HEK293 (cell line): Measurements from ENCODE around the gene PLEKHG4B.

Experiments
- CTCF ChIA-PET: fragments of 350-600 bp; formaldehyde crosslinking; extraction: SDS; loops from one replicate; lab custom pipeline; 2021; ENCODE audit warnings: antibody characterized with exemption; lab: Yijun Ruan, JAX
- POLR2A ChIA-PET: fragments of 300-600 bp; formaldehyde crosslinking; extraction: SDS; loops from one replicate; lab custom pipeline; 2020; ENCODE audit warnings: antibody characterized with exemption, inconsistent platforms; lab: Yijun Ruan, JAX
- H3K27ac ChIP-seq: fragments of 200-500 bp; sonication (Bioruptor generic); 2 replicates; pipeline ENCODE4 v1.5.1; 2014; ENCODE audit warnings: low read depth, low read length, control low read depth, inconsistent platforms; ENCODE audit errors: extremely low read depth
- H3K36me3 ChIP-seq, 2 experiments: fragments of 200-500 bp in 1 of 2; sonication (Bioruptor generic) in 1 of 2; 1 replicate in 1 of 2; 2 replicates in 1 of 2; pipeline ENCODE4 v1.5.1; 2014 to 2017; ENCODE audit warnings: inconsistent platforms in 2 of 2, low read length in 2 of 2; ENCODE audit not compliant: control insufficient read depth in 2 of 2, insufficient read depth in 1 of 2
- H3K4me1 ChIP-seq: fragments of 200-500 bp; sonication (Bioruptor generic); 2 replicates; pipeline ENCODE4 v1.5.1; 2014; ENCODE audit warnings: mild to moderate bottlenecking, low read length, inconsistent platforms; ENCODE audit not compliant: control insufficient read depth, insufficient read depth
- H3K4me3 ChIP-seq: 2 replicates; pipeline ENCODE4 v1.5.1; 2011; ENCODE audit warnings: low read depth, mild to moderate bottlenecking, control low read depth, low read length, moderate library complexity
- H3K9me3 ChIP-seq: fragments of 200-500 bp; sonication (Bioruptor generic); 2 replicates; pipeline ENCODE4 v1.5.1; 2014; ENCODE audit warnings: low read depth, low read length, inconsistent platforms; ENCODE audit not compliant: control insufficient read depth, insufficient read depth
- GLIS2 ChIP-seq: fragments of 450-650 bp; formaldehyde crosslinking; IDR thresholded peaks from 2 replicates; pipeline ENCODE4 v1.5.1; 2016; ENCODE audit warnings: missing biosample characterization, missing genetic modification characterization
- KLF16 ChIP-seq: fragments of 450-650 bp; formaldehyde crosslinking; IDR thresholded peaks from 2 replicates; pipeline ENCODE4 v1.5.1; 2017; ENCODE audit warnings: missing biosample characterization, missing genetic modification characterization
- RBAK ChIP-seq: fragments of 450-650 bp; formaldehyde crosslinking; IDR thresholded peaks from 2 replicates; pipeline ENCODE4 v1.5.1; 2016; ENCODE audit warnings: missing biosample characterization, missing genetic modification characterization
- SP3 ChIP-seq: fragments of 450-650 bp; formaldehyde crosslinking; IDR thresholded peaks from 2 replicates; pipeline ENCODE4 v1.5.1; 2016; ENCODE audit warnings: missing biosample characterization, missing genetic modification characterization
- TSHZ1 ChIP-seq: fragments of 450-650 bp; formaldehyde crosslinking; IDR thresholded peaks from 2 replicates; pipeline ENCODE4 v1.5.1; 2016; ENCODE audit warnings: missing biosample characterization, missing genetic modification characterization, borderline replicate concordance
- WT1 ChIP-seq: fragments of 450-650 bp; formaldehyde crosslinking; IDR thresholded peaks from 2 replicates; pipeline ENCODE4 v1.5.1; 2016; ENCODE audit warnings: missing biosample characterization, missing genetic modification characterization
- ZBTB49 ChIP-seq: fragments of 450-650 bp; formaldehyde crosslinking; IDR thresholded peaks from 2 replicates; pipeline ENCODE4 v1.5.1; 2016; ENCODE audit warnings: missing biosample characterization, missing genetic modification characterization, low read depth
- ZNF112 ChIP-seq: fragments of 450-650 bp; formaldehyde crosslinking; IDR thresholded peaks from 2 replicates; pipeline ENCODE4 v1.5.0; 2017; ENCODE audit warnings: missing biosample characterization, missing genetic modification characterization
- ZNF121 ChIP-seq: fragments of 450-650 bp; formaldehyde crosslinking; IDR thresholded peaks from 2 replicates; pipeline ENCODE4 v1.5.1; 2016; ENCODE audit warnings: missing biosample characterization, missing genetic modification characterization
- ZNF157 ChIP-seq: fragments of 450-650 bp; formaldehyde crosslinking; IDR thresholded peaks from 2 replicates; pipeline ENCODE4 v1.5.1; 2016; ENCODE audit warnings: missing biosample characterization, missing genetic modification characterization
- ZNF169 ChIP-seq: fragments of 450-650 bp; formaldehyde crosslinking; IDR thresholded peaks from 2 replicates; pipeline ENCODE4 v1.5.1; 2016; ENCODE audit warnings: missing biosample characterization, missing genetic modification characterization
- ZNF175 ChIP-seq: fragments of 450-650 bp; formaldehyde crosslinking; IDR thresholded peaks from 2 replicates; pipeline ENCODE4 v1.5.1; 2016; ENCODE audit warnings: missing biosample characterization, missing genetic modification characterization
- ZNF18 ChIP-seq: fragments of 450-650 bp; formaldehyde crosslinking; IDR thresholded peaks from 2 replicates; pipeline ENCODE4 v1.5.1; 2016; ENCODE audit warnings: missing biosample characterization, missing genetic modification characterization
- ZNF341 ChIP-seq: fragments of 450-650 bp; formaldehyde crosslinking; IDR thresholded peaks from 2 replicates; pipeline ENCODE4; 2016; ENCODE audit warnings: low read depth, missing biosample characterization, missing genetic modification characterization
- ZNF391 ChIP-seq: fragments of 450-650 bp; formaldehyde crosslinking; IDR thresholded peaks from 2 replicates; pipeline ENCODE4 v1.5.1; 2016; ENCODE audit warnings: low read depth, missing biosample characterization, missing genetic modification characterization, borderline replicate concordance
- ZNF510 ChIP-seq: fragments of 450-650 bp; formaldehyde crosslinking; IDR thresholded peaks from 2 replicates; pipeline ENCODE4 v1.5.1; 2018; ENCODE audit warnings: mild to moderate bottlenecking, missing genetic modification characterization, missing biosample characterization; ENCODE audit not compliant: insufficient replicate concordance
- ZNF548 ChIP-seq: fragments of 450-650 bp; formaldehyde crosslinking; IDR thresholded peaks from 2 replicates; pipeline ENCODE4 v1.5.1; 2016; ENCODE audit warnings: missing biosample characterization, missing genetic modification characterization
- ZNF610 ChIP-seq: fragments of 450-650 bp; formaldehyde crosslinking; IDR thresholded peaks from 2 replicates; pipeline ENCODE4 v1.5.1; 2016; ENCODE audit warnings: missing biosample characterization, missing genetic modification characterization, borderline replicate concordance
- ZNF670 ChIP-seq: fragments of 450-650 bp; formaldehyde crosslinking; IDR thresholded peaks from 2 replicates; pipeline ENCODE4 v1.5.1; 2016; ENCODE audit warnings: missing biosample characterization, missing genetic modification characterization, low read depth
- ZSCAN16 ChIP-seq: fragments of 450-650 bp; formaldehyde crosslinking; IDR thresholded peaks from 2 replicates; pipeline ENCODE4 v1.5.1; 2016; ENCODE audit warnings: missing biosample characterization, missing genetic modification characterization
- ZSCAN18 ChIP-seq: fragments of 450-650 bp; formaldehyde crosslinking; IDR thresholded peaks from 2 replicates; pipeline ENCODE4 v1.5.1; 2016; ENCODE audit warnings: missing biosample characterization, missing genetic modification characterization
- ZSCAN23 ChIP-seq: fragments of 450-650 bp; formaldehyde crosslinking; IDR thresholded peaks from 2 replicates; pipeline ENCODE4 v1.5.1; 2016; ENCODE audit warnings: missing biosample characterization, missing genetic modification characterization

The PLEKHG4B gene

GRCh38 chr5:142246-142810 lies 50.4 kb downstream of the PLEKHG4B start (continued):
- no peak for TF ChIP-seq ZNF169 (tag by site-specific recombination)
- no peak for TF ChIP-seq TSHZ1 (tag by site-specific recombination)
- peak; percentile 84 for TF ChIP-seq ZNF18
- 0 out of 2 replicates have a peak, but pooled peaks have one; percentile 17 for TF ChIP-seq GLIS2 (tag by site-specific recombination)
- TF ChIP-seq ZSCAN16 (tag by site-specific recombination): no peak
- TF ChIP-seq ZNF112 (tag by site-specific recombination): no peak
- no peak for TF ChIP-seq RBAK (tag by site-specific recombination)
- no peak for TF ChIP-seq WT1 (tag by site-specific recombination)
- no peak for TF ChIP-seq ZNF341 (tag by site-specific recombination)
- TF ChIP-seq KLF16 (tag by site-specific recombination): no peak
- TF ChIP-seq ZSCAN18 (tag by site-specific recombination): no peak
- no peak for TF ChIP-seq ZNF157 (tag by site-specific recombination)
- no peak for TF ChIP-seq ZSCAN23 (tag by site-specific recombination)
- TF ChIP-seq ZNF610: no peak
- no peak for TF ChIP-seq ZNF510 (tag by site-specific recombination)

- POLR2A ChIA-PET: interaction anchor here (0.6 kb wide), 1 partner anchor 19 kb away, joined by 3 read pairs; no protein-coding TSS in a partner anchor
- Histone ChIP-seq H3K27ac (no peak overlapping the region), H3K4me3 (no peak overlapping the region), H3K4me1 (no peaks in the 10 kb centered on the region), H3K36me3 (peaks cover 0 to 7% of the 10 kb centered on the region in 2 experiments; a peak in 1 of 3 replicates), H3K9me3 (no peaks in the 10 kb centered on the region)
- CTCF ChIA-PET: no interaction called here
- TF ChIP-seq ZNF121 (no peak), ZBTB49 (tag by site-specific recombination) (no peak), ZNF548 (tag by site-specific recombination) (no peak), ZNF391 (tag by site-specific recombination) (no peak), ZSCAN18 (tag by site-specific recombination) (no peak), SP3 (no peak), ZNF175 (tag by site-specific recombination) (no peak), ZNF670 (tag by site-specific recombination) (no peak)
Measured at GRCh38 chr5:143041-143440, 51.1 kb downstream of the PLEKHG4B start.
